DMS 273 treated with DMSO at 0.1 percent for 48 hours (cell line): ENCODE results near the gene EIF3D.
A peak's percentile ranks its signal among the peaks of the same experiment; 100 is the strongest.

Source experiments
- DNase-seq: peaks from one replicate; lab custom pipeline; 2025; lab: John Stamatoyannopoulos, UW

Gene EIF3D

DNA sequence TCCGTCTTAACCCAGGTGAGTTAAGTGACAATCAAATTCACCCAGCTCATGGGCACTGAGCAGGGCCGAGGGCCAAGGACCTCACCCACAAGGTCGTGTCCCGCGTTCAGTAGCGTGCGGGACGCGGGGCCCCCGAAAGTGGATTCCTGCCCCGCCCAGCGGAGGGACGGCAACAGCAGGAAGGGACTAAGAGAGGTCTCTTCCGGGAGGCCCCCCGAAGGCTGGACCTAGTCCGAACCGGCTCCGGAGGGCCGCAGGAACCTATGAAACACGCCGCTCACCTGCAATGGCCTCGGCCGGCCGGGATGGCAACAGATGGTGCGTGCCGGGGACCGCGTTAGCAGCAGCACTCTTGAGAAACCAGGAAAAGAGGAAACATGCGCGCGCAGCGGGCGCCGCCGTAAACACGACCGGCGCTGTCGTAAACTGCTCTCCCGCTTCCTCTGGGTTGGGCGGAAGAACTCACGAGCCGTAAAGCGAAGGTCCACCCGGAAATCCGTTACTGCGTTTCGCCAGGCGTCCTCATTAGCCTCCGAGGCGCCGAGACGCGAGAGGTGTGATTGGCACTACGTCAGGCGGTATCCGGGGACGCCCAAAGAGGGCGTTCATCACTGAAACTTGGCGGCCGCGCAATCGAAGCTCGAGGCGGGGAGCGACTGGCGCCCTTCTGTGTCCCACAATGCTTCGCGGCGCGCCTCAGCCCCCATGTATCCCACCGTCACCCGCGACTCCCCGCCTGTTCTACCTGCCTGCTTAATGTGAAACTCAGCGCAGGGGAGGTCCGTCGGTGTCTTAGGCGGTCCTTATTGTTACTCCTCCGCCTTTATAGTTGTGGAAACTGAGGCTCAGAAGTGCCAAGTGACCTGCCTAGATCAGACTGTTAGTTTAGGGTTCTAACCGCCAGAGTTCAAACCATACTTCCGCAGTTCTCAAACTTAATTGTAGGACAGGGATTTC is at the start of gene EIF3D:
Gene EIF3D, minus strand, starts transcription at position 372 of the 957 bp plus-strand sequence. CDS start 3,045 bp downstream, outside the sequence.
- peak; percentile 96 for DNase-seq

DNA sequence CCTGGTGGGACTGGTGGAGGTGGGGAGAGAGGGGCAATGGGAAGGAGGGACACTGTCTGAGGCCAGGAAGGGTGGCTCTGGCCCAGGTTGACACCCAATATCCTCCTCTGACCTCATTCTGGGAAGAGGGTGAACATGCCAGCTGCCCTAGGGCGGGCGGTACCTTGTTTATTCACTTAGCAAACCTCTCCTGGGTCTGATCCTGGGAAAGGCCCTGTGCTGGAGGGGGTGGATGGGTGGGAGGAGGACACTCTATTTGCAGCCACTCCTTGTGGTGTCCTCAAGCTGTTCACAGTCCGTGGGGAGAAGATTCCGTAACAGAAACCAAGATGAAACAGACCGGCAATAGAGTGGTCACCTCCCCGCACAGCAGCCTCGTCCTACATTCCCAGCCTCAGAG is 49.7 kb upstream of the EIF3D start:
- DNase-seq, result no peak

DNA sequence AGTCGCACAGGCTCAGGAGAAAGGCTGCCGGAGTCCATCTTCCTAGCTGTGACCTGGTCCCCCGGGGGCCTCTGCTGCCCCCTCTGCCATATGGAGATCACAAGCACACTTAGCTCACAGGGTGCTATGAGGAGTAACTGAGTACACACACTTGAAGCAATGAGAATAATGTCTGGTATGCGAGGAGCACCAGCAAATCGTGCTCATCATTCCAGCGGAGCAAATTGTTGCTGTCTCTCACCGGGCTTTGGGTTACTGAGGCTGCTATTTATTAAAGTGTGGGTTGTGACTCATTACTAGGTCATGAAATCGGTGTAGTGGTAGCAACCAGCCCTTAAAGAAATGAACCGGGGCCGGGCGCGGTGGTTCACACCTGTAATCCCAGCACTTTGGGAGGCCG is 48.1 kb upstream of the EIF3D start:
- no peak for DNase-seq

GRCh38 chr22:36574728-36575127 is 45.8 kb upstream of the EIF3D start:
- DNase-seq, result no peak

DNA sequence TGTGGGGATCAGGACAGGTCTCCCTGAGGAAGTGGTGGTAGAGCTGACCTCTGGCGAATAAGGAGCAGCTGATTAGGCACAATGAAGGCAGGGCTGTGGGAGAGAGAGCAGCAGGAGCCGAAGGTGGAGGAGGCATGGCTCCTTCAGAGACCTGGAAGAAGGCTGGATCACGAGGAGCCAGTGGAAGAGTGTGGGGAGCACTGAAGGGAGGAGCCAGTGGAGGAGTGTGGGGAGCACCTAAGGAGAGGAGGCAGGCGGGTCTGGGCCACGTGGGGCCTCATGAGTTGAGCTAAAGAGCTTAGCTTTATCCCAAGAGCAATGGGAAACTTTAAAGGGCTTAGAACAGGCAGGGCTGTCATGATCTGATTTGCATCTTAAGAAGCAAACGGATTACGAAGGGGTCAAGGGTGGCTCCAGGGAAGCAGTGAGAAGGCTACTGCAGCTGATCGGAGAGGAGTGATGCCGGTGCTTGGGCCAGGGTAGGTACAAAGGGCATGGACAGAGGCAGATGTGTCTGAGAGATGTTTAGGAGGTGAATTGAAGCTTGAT is 44.9 kb upstream of the EIF3D start:
- DNase-seq, result no peak

- no peak for DNase-seq
Measured at GRCh38 chr22:36571991-36572390, 43.0 kb upstream of the EIF3D start.

GRCh38 chr22:36569999-36570398 is 41.0 kb upstream of the EIF3D start:
- no peak for DNase-seq

- no peak for DNase-seq
Measured at GRCh38 chr22:36568846-36569245, 39.9 kb upstream of the EIF3D start.

DNA sequence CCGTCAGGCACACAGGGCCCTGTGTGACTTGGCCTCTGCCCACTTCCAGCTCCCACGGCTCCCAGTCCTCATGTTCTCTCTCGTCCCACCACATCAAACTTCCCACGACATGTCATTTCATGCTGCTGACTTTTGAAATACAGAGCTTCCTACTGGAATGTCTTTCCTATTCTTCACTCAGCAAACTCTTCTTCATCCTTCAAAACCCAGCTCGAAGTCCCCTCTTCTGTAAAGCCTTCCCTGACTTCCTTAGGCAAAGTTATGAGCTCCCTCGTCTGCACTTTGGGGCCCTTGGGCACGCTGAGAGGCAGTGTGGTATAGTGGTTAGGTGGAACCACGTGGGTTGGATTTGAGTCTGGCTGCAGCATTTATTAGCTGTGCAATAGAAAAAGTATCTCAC is 37.8 kb upstream of the EIF3D start:
- no peak for DNase-seq

GRCh38 chr22:36565686-36566085 is 36.7 kb upstream of the EIF3D start:
- DNase-seq, result no peak

DNA sequence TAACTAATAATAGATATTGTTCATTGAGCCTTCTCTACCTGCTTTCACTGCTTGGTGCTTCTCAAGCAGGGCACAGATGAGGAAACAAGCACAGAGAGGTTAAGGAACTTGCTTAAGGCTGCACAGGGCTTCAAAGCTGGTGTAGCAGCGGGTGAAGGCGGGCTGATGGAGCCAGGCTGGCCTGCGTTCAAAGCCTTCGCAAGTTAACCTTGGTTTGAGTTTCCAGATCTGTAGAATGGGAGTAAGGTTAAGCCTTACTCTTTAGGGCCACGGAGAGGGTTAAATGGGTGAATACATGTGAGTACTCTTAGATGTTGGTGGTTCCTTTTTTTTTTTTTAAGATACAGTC is 36.2 kb upstream of the EIF3D start:
- no peak for DNase-seq

GRCh38 chr22:36564422-36565158 is 35.6 kb upstream of the EIF3D start:
- DNase-seq, result no peak

DNA sequence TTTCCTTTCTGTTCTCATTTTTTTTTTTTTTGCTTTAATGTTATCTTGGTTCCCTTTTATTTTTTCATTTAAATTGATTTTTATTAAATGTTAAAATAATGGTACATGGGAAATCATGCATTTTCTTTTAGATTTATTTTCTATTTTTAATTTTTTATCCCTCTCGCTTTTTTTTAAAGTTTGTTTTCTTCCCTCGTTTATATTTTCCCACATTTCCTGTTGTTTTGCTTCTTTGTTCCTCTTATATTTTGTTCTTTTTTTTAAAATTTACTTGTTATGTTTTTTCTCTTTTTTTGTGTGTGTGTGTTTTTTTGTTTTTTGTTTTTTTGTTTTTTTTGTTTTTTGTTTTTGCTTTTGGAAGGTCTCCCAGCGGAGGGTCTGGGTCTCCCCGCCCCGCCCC is 34.9 kb upstream of the EIF3D start:
- no peak for DNase-seq

- DNase-seq, result no peak
Measured at GRCh38 chr22:36563444-36563843, 34.5 kb upstream of the EIF3D start.

GRCh38 chr22:36563001-36563400 is 34.0 kb upstream of the EIF3D start:
- DNase-seq, result no peak

- DNase-seq, result no peak
Measured at GRCh38 chr22:36562261-36562835, 33.4 kb upstream of the EIF3D start.

GRCh38 chr22:36561291-36561811 is 32.4 kb upstream of the EIF3D start:
- no peak for DNase-seq

DNA sequence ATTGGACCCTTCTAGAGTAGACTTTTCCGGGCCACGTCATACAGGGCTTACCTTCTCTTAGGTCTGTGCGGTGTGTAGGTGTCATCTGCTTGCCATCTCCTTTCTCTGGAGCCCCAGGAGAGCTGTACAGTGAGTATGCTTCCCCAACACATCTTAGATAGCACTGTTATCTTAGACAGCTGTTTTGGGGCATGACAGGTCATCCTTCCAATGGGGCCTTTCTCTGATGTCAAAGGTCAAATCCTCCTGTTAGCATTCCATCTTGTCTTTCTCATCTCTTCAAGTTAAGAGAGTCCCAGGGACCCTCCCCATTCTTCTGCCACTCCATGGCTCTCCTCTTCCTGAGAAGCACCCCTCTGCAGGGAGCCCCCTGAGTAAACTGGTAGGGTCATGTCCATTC is 31.0 kb upstream of the EIF3D start:
- DNase-seq, result no peak

- DNase-seq, result no peak
Measured at GRCh38 chr22:36554098-36554497, 25.1 kb upstream of the EIF3D start.

DNA sequence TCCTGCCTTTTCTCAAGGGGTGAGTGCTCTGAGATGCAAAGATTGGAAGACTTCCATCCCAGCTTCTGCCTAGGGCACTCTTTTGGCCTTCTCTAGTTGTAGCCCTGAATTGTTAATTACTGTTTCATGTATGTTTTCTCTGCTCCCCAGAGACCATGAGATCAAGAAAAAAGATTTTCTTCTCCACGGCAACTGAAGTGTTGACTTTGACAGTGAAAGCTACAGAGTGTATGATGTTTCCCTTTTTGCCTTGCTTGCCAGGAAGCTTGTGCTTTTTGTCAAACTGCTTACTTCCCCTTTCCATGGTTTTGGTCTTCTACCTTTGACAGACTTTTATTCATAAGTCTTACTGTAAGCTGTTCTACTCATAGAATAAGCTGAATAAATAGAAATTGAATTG is 23.3 kb upstream of the EIF3D start:
- no peak for DNase-seq

DNA sequence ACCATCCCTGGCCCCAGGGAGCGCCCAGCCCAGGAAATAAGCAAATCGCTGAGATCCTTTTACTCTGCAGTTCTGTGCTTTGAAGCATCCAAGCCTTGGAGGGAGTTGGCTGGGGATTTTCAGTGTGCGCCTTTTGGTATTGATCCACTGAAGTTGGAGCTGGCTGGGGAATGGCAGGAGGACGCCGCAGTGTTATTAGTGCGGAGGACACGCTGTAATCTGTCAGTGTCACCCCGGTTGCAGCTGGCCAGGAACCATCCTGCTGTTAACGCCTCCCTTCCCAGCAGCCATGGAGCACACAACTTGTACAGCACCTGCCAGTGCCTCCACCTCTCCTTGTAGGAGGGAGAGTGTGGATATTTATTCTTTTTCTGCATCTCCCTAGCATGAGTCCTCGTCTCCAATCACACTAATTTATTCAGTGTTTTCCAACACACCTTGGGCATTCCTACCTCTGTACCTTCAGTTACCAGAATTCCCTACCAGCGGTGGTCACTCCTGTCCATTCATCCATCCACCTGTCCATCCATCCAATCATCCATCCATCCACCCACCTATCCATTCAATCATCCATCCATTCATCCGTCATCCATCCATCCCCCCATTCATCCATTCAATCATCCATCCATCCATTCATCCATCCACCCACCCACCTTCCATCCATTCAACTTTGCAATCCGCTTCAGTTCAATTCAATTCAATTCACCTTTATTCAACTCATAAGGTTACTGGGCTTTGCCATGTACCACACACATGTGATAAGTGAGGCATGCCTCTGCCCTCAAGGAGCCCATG is 21.9 kb upstream of the EIF3D start:
- DNase-seq, result no peak

DNA sequence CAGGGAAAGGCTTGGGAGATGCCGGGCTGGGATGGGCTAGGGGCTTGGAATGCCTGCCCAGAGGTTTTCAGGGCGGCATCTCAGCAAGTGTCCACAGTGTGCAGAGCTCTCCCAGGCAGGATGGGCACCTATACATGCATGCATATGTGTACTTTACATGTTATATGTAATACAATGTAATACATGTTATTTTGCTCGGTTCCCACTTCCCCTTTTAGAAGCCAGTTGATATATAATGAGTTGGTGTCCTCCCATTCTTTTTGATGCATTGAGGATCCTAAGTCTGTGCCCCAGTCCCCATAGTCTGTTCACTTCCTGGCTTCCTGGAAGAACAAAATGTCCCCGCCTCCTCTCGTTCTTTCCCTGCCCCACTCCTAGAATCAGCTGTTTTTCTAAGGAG is 20.1 kb upstream of the EIF3D start:
- no peak for DNase-seq
